HS-27A (cell line): ENCODE data around the gene SWT1.

Experiments used
- DNase-seq: peaks from one replicate; pipeline ENCODE4 v3.0.0-alpha.2; 2012; ENCODE audit warnings: low read depth, missing footprints

The SWT1 gene

GRCh38 chr1:185288435-185288834, 131.5 kb downstream of the SWT1 start:
- no peak for DNase-seq

DNA sequence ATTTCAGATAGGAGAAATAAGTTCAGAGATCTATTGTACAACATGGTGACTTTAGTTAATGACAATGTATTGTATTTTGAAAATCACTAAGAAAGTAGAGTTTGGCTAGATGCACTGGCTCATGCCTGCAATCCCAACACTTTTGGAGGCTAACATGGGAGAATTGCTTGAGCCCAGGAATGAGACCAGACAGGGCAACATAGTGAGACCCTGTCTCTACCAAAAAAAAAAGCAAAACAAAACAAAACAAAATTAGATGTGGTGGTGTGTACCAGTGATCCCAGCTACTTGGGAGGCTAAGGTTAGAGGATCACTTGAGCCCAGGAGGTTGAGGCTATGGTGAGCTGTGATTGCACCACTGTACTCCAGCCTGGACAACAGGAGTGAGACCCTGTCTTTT, 132.9 kb downstream of the SWT1 start:
- DNase-seq = no peak

DNA sequence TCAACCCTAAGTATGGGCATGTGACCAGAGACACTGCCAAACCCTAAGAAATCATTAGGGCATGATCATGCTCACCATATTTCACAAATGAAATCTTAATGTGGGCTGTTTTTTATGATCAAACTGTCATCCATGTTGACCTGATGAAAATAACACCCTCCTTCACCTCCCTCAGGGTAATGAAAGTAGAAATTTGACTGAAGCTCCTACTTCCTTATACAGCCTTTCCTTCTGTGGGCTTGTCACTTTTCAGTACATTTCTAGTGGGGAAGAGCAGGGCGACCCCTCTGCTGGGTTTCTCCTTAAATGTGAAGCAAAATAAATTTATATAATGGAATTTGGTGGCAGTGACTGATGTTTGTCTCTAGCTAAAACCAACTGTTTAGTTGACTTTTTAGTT, 134.2 kb downstream of the SWT1 start:
- no peak for DNase-seq

GRCh38 chr1:185291652-185292051, 134.7 kb downstream of the SWT1 start:
- DNase-seq = no peak

GRCh38 chr1:185292237-185292636, 135.3 kb downstream of the SWT1 start:
- DNase-seq = no peak

DNA sequence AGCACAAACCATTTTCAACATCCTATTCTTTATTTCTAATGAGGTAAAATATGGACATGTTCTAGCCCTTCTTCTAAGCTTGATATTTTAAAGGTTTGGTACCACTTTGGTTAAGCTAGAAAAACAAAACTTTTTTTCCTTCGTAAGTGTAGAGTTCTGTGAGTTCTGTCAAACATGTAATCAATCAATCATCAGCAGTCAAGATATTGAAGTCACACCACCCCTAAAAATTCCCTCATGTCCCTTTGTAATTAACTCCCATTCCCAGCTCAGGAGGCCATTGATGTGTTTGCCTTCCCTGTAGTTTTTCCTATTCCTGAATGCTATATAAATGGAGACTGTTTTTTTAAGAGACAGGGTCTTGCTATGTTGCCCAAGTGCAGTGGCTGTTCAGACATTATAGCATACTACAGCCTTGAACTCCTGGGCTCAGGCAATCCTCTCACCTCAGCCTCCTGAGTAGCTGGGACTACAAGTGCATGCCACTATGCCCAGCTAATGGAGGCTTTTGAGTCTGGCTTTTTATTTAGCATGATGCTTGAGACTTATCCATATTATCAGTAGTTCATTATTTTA, 137.1 kb downstream of the SWT1 start:
- no peak for DNase-seq

GRCh38 chr1:185295091-185295490, 138.1 kb downstream of the SWT1 start:
- no peak for DNase-seq

DNA sequence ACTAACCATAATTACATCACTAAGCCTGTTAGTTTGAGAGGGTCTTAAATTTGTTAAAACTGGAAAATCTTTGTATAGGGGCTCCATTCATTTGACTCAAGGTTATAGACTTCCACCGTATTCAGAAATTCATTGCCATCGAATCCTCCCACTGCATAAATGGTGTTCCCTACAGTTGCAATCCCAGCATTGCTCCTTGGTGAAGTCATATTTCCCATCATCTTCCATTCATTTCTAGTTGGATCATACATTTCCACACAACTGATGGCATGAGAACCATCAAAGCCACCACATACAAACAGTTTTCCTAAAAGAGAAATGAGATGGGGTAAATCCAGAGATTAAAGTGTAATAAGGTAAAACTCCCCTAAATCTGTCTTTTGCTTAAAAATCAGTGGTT, 141.0 kb downstream of the SWT1 start:
- DNase-seq = no peak

DNA sequence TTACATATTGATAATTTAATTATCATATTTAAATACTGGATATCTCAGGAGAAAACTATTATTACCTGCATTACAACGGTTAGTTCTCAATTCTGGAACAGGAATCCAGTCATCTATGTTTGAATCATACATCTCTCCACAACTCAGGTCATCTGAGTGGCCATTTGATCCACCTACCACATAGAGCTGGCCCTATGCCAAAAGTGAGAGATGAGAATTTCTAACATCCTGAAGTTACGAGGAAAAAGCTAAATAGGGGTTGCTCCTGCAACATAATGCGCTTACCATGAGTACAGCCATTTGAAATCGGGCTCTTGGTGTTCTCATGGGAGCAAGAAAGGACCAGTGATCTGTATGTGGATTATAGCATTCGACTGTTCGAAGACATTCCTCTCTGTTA, 143.2 kb downstream of the SWT1 start:
- DNase-seq = no peak

DNA sequence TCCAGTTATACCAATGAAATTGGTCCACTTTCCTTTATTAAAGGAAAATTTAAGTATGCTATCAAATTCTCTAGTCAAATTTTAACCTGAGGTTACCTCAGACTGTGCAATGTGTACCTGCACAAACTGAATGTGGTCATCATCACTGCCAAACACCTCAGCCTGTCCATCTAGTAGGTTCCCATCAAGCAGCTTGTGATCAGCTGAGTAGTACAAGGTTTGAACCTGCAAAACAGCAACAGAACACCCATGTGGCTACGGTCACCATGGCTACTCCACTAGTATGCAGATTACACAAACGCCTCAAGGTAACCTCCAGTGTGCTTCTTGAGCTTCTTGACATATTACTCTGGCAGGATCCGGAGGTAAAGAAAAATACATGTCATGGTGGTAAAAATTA, 148.5 kb downstream of the SWT1 start:
- DNase-seq = no peak

GRCh38 chr1:185308126-185308525, 151.2 kb downstream of the SWT1 start:
- DNase-seq = no peak

DNA sequence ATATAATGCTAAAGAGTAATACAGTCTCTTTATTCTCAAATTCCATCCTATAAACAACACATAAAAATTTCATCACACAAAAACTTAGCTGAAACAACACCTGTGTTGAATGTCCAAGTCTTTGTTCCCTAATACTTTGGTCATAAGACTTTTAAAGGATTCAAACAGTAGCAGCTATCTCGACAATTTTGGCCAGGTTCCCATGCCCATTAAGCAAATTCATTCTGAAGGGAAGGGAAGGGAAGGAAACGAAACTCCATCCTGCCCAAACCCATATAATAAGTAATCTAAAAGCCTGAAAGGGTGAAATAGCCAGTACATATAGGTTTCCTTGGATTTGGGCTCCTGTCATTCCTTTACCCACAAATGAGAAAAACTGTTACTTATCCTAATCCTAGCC, 152.6 kb downstream of the SWT1 start:
- no peak for DNase-seq

DNA sequence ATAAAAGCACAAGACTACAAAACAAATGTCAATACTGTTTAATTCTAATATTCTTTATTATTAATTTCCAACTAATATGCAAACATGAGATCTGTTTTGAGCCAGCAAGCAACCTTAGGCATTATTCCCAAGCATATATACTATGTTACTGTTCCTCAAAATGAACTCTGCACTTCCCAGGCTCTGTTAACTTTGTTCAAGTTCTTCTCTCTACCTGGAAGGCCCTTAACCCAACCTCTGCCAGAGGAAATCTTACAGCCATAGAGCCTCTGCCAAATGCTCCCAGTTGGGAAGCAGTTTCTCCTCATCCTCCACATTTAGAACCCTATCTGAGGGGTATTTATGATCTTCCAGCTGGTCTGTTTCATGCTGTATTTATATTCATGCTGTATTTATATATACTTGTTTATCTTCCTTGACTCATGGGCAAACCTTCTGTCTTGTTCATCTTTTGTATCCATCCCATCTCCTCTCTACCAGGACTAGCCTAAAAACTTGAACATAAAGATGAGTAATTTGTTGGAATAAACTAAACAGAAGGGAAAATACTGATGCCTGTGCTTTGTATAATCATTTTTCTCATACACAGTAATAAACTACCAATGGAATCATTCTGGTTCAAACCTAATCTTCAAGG, 154.7 kb downstream of the SWT1 start:
- DNase-seq = no peak

- no peak for DNase-seq
These were observed 155.6 kb downstream of the SWT1 start for GRCh38 chr1:185312361-185313138.

GRCh38 chr1:185314411-185314810, 157.4 kb downstream of the SWT1 start:
- no peak for DNase-seq

- DNase-seq = no peak
These were observed 158.6 kb downstream of the SWT1 start for GRCh38 chr1:185315445-185316071.

GRCh38 chr1:185316163-185317033, 159.4 kb downstream of the SWT1 start:
- DNase-seq = peak; percentile 57

- DNase-seq = peak; percentile 72
These were observed 160.3 kb downstream of the SWT1 start, which contains the start of gene IVNS1ABP for GRCh38 chr1:185317034-185317885. Gene IVNS1ABP, minus strand, starts transcription at chr1:185317243. Its CDS starts 7,750 bp downstream, at chr1:185309493.

DNA sequence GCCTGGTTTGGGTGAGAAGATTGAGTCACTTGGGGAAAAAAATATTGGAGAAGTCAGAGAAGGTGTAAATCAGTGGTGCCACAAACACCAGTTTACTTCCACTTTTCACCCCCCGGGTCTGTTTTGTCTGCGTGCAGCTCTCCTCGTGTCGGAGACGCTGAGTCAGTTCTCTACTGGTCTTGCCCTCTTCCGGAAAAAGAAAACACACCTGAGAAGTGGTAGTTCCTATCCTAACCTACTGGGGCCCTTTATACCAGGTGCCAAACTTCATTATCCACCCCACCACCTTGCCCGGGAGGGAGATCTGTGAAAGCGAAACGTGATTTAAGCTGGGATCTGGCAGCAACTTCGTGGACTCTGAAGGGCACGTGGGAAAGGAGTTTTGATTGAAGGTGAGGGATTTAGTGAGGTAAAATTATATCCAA, 160.9 kb downstream of the SWT1 start:
- no peak for DNase-seq

DNA sequence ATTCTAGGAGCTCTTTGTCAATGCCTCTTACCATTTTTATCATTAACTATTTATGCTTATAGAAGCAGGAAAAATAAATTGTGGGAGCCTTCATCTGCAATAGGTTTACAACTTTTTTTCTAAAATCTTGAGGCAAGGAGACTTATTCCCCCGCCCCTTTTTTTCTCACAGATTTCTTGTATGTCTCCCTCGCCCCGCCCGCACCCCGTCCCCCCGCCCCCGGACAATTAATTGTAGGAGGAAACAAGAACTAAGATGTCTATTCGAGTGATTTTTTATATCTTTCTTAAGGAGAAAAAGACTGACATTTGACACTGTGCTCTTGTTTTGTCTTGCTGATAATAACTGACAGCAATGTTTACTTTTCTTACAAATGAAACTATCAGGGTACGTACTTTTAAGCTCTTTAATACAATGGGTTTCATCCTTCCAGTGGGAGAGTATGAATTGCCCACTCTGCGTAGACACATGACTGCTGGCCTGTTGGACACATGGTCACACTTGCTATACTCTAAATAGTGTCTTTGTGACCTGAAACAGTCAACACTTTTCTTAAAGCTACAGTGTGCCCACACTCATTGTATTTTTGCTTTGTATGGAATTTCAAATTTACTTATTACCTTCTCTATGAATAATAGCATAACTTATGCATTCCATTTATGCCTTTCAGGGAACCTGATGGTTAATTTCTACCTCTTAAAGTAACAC, 161.6 kb downstream of the SWT1 start:
- DNase-seq = no peak
